GM19324 (cell line): ENCODE data around the gene MEIOSIN.
A peak's percentile ranks its signal among the peaks of the same experiment; 100 is the strongest.

Experiments
- ATAC-seq: cut with Tn5 transposase; IDR thresholded peaks from one replicate; pipeline ENCODE4 v1.9.1; 2021; ENCODE audit warnings: mild to moderate bottlenecking, moderate library complexity; ENCODE audit not compliant: unreplicated experiment, low FRiP score

MEIOSIN gene

DNA sequence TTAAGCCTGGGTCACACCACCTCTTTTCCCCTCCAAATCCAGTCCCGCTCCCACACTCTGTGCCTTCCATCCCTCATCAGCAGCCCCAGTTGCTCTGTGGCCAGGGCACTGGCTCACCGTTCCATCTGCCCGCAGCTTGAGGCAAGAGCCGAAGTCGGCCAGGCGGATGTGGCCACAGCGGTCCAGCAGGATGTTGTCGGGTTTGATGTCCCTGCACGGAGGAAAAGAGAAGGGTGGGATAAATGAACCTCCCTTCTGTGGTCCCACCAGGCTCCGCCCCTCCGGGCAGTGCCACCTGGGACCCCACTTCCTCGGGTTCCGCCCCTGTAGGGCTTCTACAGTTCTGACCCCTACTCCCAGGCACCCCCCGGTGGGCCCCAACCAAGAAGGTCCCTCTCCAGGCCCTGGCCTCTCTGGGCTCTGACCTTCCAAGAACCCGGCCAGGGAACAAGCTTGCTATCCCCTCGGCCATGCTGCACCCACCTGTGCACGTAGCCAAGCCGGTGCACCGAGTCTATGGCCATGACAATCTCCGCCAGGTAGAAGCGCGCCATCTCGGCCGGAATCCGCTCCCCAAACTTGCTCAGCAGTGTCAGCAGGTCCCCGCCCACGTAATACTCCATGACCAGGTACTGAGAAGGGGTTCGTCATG is 44.9 kb downstream of the MEIOSIN start:
- no peak for ATAC-seq

DNA sequence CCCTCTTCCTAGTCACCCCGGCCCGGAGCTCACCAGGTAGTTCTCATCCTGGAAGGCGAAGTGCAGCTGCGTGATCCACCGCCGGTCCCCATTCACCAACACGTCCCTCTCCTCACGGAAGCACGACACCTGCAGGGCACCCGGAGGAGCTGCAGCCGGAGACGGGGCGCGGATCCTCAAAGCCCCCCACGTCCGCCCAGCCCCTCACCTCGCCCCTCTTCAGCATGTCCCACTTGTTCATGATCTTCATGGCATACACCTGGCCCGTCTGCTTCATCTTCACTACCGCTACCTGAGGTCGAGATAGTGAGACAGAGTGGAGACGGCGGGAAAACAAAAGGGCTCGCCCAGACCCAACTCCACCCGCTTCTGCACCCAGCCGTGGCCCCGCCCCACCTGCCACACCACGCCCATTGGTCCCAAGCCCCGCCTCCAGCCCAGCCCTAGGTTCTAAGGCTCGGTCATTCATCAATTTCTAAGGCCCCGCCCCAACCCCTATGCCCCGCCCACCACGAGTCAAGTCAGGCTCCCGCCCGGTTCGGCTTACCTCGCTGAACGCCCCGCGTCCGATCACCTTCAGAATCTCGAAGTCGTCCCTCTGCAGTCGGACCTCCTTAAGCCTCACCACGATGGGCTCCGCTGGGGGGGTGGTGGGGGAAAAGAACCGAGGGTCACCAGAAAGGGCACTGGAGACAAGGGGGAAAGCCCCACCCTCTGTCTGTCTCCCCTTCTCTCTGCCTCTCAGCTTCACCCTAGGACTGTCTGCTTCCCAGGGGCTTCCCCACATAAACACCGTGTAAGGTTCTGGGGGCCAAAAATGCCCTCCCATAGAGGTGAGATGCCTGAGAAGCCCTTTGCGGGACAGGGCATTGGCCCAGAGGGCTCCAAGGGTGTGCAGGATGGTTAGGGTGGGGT is 46.2 kb downstream of the MEIOSIN start:
- peak; percentile 59 for ATAC-seq

DNA sequence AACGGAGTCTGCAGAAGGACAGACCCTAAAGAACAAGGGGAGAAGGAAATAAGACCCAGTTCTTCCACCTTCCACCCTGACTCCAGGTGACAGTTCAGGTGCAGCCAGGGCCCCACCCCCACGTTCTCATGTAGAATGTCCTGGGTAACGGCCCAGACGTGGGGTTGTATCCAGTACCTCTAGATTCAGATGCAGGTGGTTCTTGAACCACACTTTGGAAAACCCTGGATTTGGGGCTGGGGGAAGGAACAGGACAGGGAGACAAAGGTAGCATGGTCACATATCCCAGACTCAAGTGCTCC is 46.9 kb downstream of the MEIOSIN start:
- ATAC-seq: no peak

DNA sequence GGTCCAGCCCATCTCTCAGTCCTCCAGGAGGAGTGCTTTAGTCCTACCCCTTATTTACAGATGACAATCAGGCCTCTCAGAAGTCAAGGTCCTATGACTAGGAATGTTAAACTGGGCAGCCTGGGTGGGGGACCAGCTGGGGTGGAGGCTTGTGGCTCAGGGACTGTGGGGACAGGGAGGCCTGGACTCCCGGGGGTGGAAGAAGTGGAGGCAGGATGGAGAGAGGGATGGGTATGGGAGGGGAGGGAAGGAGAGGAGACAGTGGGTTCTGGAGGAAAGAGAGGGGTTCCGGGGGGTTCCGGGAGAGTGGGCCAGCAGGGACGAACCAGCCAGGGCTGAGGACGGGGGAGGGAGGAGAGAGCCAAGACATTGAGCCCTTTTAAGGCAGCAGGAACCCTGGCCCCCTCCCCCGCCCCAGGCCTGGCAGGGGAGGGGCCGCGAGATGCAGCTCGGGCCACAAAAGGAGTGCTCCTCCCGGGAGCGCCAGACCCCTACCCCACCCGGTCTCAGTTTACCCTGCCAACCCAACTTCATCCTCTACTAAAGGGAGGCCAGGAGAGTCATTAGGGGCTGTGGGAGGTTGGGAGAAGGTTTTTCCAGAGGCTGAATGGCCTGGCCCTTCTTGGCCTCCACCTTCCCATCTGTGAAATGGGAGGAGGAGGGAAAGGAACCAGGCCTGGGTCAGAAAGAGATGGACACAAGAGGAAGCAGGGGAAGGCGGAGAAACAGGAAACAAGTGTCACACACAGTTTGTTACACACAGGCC is 47.4 kb downstream of the MEIOSIN start:
- no peak for ATAC-seq

DNA sequence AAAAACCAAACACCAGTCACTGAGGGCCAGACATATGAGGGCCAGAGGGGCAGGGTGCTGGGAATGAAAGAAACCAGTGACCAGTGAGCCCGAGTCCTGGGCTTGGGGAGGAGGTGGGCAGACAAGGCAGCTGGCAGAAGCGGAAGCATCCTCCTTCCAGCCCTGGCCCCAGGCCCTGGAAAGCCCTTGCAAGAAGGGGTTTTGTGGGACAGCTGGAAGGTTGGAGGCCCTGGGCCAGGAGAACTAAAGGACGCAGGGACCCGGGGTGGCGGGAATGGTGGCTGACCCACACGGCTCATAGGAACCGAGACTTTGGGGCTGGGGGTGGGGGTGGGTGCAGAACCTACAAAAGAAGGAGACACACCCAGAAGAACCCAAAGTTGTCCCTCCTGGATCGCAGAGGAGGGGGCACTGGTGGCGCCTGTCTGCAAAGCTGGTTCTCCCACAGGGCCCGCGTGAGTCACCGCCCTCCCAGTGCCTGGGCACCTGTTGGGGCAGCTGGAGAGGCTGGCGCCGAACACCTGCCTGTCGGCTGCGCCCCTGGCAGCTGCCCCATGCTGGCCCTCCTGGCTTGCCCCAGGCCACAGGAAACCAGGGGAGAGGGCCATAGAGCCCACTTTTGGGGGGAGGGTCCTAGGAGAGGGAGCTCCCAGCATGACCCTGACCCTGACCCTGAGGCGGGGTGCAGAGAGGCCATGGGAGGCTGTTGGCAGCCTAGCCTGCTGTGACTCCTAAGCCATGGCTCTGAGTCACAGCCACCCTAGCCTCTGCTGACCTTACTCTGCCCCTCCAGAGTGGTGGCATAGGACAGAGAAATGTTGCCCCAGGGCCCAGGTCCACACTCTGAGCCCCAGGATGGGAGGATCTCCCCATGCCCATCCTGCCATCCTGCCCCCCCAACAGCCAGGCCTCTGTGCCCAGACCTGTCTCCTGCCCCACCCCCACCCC is 48.2 kb downstream of the MEIOSIN start:
- no peak for ATAC-seq

DNA sequence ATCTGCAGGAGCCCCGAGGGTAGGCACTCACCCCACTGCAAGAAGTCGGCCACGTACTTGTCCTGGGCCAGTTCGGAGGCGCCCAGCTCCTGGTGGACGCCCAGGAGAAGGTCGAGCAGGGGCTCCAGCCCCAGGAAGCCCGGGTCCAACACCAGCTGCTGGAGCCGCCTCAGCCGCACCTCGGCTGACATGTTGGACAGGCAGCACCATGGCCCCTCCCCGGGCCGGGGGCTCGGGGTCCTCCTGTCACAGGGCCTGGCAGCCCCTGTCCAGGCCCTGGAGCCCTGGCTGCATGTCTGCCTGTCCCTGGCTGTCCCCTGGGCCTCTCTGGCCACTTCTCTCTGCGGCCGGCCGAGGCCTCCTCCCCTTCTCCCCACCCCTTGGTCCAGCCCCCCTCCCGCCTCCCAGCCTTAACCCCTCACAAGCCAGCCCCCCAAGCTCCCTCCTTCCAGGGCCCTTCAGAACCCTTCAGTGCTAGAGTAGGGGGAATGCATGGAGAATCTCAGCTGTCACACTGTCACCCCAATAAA is 49.0 kb downstream of the MEIOSIN start, which contains the start of gene DMPK:
DMPK (minus strand) TSS at position 329 of the 530 bp plus-strand sequence; CDS start at position 191, 138 bp downstream.
- no peak for ATAC-seq

- no peak for ATAC-seq
These were observed 49.9 kb downstream of the MEIOSIN start for GRCh38 chr19:45782820-45783785.

DNA sequence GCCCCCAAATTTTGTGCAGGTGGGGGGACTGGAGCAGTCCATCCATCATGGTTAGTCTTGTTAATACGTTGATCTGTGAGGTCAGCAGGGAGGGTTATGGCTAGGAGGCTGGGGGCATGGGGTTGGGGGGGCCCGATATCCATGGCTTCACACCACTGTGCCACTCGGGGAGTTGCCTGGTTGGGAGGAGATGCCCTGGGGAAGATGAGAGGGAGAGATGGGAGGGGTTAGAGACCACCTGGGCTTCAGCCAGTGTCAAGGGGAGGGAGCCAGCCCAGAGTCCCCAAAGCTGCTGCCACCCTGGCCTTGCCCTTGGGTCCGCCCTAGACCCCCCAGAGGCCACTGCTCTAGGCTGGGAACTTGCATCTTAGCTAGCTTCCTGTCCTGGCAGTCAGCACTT is 50.9 kb downstream of the MEIOSIN start:
- ATAC-seq: no peak

GRCh38 chr19:45785097-45785496 is 51.9 kb downstream of the MEIOSIN start:
- no peak for ATAC-seq

GRCh38 chr19:45785781-45786532 is 52.7 kb downstream of the MEIOSIN start:
- ATAC-seq: no peak

DNA sequence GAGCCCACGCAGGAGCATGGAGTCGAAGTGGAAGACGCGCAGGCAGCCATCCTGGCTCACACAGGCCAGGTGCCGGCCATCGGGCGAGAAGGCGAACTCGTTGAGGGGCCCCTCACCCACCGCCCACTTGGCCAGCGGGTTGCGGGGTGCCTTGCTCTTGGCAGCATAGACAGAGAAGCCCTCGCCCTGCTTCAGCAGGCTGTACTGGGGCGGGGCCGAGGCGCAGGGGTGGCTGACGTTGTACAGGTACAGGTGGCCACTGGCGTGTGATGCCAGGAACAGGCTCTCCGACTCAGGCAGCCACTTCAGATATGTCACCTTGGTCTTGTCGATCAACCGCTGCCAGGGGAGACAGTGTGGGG is 53.3 kb downstream of the MEIOSIN start:
- no peak for ATAC-seq

DNA sequence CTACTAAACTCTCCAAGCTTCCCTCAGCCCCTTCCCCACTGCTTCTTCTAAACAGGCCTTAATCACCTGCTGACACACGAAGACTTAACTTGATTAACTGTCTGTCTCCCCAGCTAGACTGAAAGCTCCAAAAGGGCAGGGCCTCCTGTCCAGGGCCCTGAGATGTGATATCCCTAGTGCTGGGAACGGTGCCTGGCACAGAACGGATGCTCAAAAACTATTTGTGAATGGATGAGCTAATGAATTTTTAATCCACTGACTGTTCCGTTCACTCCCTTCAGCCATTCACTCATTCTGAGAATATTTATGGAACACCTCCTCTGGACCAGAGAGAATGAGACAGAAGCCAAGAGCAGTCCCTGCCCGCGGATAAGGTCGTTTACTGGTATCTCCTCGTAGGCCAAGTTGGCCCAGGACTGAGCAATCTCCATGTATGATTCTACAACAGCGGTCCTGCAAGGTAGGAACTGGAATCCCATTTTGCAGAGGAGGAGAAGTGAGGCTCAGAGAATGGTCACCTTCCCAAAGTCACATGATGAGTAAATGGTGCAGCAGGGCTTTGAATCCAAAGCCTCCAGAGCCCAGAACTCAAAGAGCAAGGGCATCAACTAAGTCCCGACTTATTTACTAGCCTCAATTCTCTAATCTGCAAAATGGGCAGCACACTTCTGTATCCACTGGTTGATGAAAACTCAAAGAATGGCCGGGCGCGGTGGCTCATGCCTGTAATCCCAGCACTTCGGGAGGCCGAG is 56.0 kb downstream of the MEIOSIN start:
- ATAC-seq: no peak

GRCh38 chr19:45790942-45791341 is 57.7 kb downstream of the MEIOSIN start:
- no peak for ATAC-seq

GRCh38 chr19:45791744-45792469 is 58.7 kb downstream of the MEIOSIN start:
- peak; percentile 37 for ATAC-seq

DNA sequence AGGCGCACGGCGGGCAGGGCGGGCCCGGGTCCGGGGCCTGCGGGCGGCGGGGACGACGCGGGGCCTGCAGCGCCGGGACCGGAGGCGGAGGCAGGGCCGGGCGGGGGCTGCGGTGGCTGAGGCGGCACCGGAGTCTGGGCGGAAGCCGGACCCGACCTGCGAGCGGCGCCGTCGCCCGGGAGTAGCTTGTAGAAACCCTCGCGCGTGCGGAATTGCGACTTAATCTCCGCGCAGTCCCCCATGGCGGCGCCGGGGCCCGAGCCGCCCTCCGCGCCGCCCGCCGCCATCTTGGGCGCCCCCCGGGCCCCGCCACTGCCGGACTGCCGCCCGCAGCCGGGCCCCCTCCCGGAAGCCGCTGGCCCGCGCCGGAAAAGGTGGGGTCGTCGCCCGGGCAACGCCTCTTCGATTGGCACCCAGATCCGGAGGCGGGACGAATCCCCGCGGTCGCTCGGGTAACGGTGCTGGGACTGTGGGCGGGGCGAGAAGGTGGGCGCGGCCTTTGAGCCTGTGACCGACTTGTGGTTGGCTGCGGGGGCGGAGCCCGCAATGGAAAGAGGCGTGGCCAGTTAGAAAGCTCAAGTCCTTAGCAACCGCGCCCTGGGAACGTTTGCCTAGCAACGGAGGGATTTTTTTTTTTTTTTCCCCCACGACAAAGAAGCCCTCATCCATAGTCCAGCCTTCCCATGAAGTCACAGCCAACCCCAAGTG is 59.4 kb downstream of the MEIOSIN start, which contains the start of gene DMWD:
DMWD (minus strand) TSS at position 376 of the 708 bp plus-strand sequence; CDS start at position 287, 89 bp downstream.
- ATAC-seq: peak; percentile 97

GRCh38 chr19:45793178-45793564 is 59.9 kb downstream of the MEIOSIN start:
- ATAC-seq: peak; percentile 4
